K562 (cell line): ENCODE results near the gene LAMB3. TPM values are rescaled to one million over a fixed set of nuclear protein-coding genes. Genes with fewer than 3 reads are reported as not detected.

ENCODE experiments used
- AFF1 ChIP-seq, 2 experiments: fragments of 450-650 bp; IDR thresholded peaks; 2 replicates each; pipeline ENCODE4 v1.6.1; 2018; ENCODE audit warnings: mild to moderate bottlenecking in 2 of 2, low read depth in 1 of 2; ENCODE audit not compliant: partially characterized antibody in 2 of 2
- CTCF ChIP-seq, 3 experiments: IDR thresholded peaks in 2 of 3; conservative IDR thresholded peaks in 1 of 3; 2 replicates each; pipeline ENCODE4 v1.5.1; 2011 to 2012; ENCODE audit warnings: low read length in 3 of 3, mild to moderate bottlenecking in 3 of 3, control low read depth in 2 of 3, improper control_type of control experiment in 1 of 3, inconsistent platforms in 1 of 3, low read depth in 1 of 3, mixed read lengths in 1 of 3, moderate library complexity in 1 of 3; ENCODE audit not compliant: insufficient read depth in 2 of 3
- KAT7 ChIP-seq: sonication (generic); formaldehyde crosslinking; IDR thresholded peaks from 2 replicates; pipeline ENCODE4 v1.8.0; 2022; ENCODE audit warnings: missing genetic modification reagents, mild to moderate bottlenecking, borderline replicate concordance
- PCBP1 ChIP-seq: fragments of 200-400 bp; formaldehyde crosslinking; IDR thresholded peaks from 2 replicates; pipeline ENCODE4 v1.6.1; 2018; ENCODE audit warnings: mild to moderate bottlenecking, low read depth, low read length; ENCODE audit not compliant: poor library complexity, severe bottlenecking
- TCF15 ChIP-seq: fragments of 250-450 bp; sonication (Bioruptor Pico); IDR thresholded peaks from 2 replicates; pipeline ENCODE4 v1.8.0; 2022; ENCODE audit warnings: moderate library complexity, mild to moderate bottlenecking, inconsistent platforms
- ZNF384 ChIP-seq: IDR thresholded peaks from 2 replicates; pipeline ENCODE4 v1.6.1; 2012; ENCODE audit warnings: low read depth, low read length, improper control_type of control experiment
- ZNF717 ChIP-seq: fragments of 250-450 bp; sonication (Bioruptor Pico); IDR thresholded peaks from 2 replicates; pipeline ENCODE4 v1.5.0; 2021
- polyA plus RNA-seq, 8 experiments: library from polyadenylated mRNA; depleted of rRNA in 4 of 8; stranded (reverse) in 5 of 8; unstranded in 3 of 8; fragments of >200 nt; fragmentation: Nextera tagmentation in 2 of 8; fragmentation: Illumina TruSeq in 1 of 8; extraction: Ambion mirVana in 2 of 8; extraction: Trizol in 1 of 8; gene quantifications; 2 replicates each; pipeline versions ENCODE4 v1.2.1 to v1.2.3, GENCODE V29; 2011 to 2014; ENCODE audit warnings: inconsistent platforms in 1 of 8, missing spikeins in 1 of 8
- total RNA-seq, 7 experiments: library from RNA; depleted of rRNA in 6 of 7; stranded (reverse); fragments of >200 nt in 6 of 7; fragmentation: Illumina TruSeq in 2 of 7; extraction: Trizol in 2 of 7; gene quantifications; 2 replicates each; pipeline versions ENCODE4 v1.2.1 to v1.2.3, GENCODE V29; 2011 to 2021; ENCODE audit warnings: low replicate concordance in 1 of 7

Gene LAMB3
- total and polyA plus RNA-seq, 9 of the 15 experiments (the other 6 are each of a cell fraction or from before 2014, with no cell fraction given), result 0.08 to 1.3 (median 0.91) TPM

GRCh38 chr1:209643285-209644020, 8.8 kb downstream of the LAMB3 start (continued):
- TF ChIP-seq ZNF384 (peak; percentile 82), ZNF717 (CRISPR knock-in tag) (no peak), TCF15 (no peak), KAT7 (CRISPR knock-in tag) (no peak), AFF1 (IDR thresholded peaks at IDR 0.05; ENCODE audit: low read depth in 1 of 2, partially characterized antibody in 2 of 2) (no peak), PCBP1 (no peak), CTCF (IDR thresholded peaks at IDR 0.05 in 2 of 3, conservative IDR thresholded peaks at IDR 0.05 in 1 of 3; ENCODE audit: insufficient read depth in 2 of 3, low read depth in 1 of 3, low read length in 3 of 3) (peak in 1 of 3 experiments; percentile 43; a peak in 2 of 6 replicates)
- TF ChIP-seq, all 486 proteins: peak for 5
